ENCODE data around the gene NR6A1.
"Not testable (repeated sequence)": the region's sequence is repeated elsewhere in the genome, so short reads cannot be mapped to it uniquely, and the experiment has no call there.

The NR6A1 gene

DNA sequence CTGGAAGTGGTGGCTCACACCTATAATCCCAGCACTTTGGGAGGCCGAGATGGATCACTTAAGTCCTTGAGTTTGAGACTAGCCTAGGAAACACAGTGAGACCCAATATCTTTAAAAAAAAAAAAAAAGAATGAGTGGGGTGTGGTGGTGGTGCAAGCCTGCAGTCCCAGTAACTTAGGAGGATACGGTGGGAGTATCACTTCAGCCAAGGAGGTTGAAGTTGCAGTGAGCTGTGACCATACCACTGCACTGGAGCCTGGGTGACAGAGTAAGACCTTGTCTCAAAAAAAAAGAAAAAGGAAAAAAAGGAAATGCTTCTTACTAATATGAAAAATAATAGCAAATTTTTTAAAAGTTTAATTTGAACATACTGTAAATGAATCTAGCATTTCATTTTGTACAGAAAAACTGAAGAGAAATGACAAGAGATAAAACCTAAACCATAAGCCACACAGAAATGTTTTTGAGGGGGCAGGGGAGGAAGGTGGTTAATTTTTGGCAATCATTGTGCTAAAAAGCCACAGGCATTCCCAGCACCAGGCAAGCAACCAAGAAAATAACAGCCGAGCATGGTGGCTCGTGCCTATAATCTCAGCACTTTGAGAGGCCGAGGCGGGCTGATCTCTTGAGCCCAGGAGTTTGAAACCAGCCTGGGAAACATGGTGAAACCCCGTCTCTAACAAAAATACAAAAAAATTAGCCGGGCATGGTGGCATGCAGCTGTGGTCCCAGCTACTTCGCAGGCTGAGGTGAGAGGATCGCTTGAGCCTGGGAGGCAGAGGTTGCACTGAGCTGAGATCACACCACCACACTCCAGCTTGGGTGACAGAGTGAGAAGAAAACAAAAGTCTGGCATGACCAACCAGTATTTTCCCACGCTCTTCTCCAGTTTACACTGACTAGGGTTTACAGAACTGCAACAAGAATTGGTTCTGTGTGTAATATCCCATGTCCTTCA is 149.5 kb downstream of the NR6A1 start:
- H3K4me3 ChIP-seq (ENCODE audit: low read depth, low read length): no peak overlapping the region

DNA sequence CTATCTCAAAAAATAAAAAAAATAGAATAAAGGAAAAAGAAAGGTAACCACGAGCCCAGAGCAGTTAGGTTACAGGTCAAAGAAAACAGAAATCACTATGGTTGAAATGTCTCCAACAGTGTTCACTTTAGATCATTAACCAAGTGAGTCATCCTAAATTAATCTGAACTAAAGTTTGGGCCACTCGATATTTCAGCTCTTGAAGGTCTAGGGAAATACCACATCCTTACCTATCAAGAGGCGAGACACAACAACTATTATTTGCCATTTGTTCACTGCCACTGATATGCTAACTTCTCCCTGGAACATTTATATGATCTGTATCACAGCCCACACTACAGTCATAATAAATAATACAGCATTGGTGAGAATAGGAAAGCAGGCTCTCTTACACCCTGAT is 152.6 kb downstream of the NR6A1 start:
- no peak overlapping the region for H3K4me3 ChIP-seq (ENCODE audit: low read depth, low read length)

DNA sequence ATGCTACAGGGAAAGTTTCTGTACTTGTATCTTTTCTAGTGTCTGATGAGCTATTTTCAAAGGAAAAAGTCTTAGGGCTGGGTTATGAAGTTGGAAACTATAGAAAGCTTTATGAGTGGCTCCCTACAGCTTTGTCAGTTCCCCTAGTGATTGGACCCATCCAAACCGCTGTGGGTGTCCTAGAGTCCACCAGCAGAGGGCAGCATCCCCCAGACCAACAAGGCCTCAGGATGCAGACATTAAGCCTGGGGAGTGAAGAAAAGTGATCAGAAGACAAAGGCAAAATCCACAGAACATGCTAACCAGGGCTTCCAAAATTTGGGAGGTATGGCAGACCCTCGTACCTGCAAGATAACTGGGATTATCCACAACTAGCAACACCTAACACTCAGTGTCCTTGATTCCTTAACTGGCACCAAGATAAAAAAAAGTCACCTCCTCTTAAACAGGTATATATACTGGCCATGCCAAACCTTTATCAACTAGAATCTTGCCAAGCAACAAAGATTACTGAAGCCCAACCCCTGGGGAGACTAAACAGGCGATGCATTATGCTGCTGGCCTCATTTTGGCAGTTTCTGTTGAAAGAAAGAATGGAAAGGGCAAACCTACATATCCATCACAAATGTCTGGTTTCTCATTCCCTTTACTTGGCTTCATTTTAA is 153.5 kb downstream of the NR6A1 start:
- H3K4me3 ChIP-seq (ENCODE audit: low read depth, low read length): no peak overlapping the region

DNA sequence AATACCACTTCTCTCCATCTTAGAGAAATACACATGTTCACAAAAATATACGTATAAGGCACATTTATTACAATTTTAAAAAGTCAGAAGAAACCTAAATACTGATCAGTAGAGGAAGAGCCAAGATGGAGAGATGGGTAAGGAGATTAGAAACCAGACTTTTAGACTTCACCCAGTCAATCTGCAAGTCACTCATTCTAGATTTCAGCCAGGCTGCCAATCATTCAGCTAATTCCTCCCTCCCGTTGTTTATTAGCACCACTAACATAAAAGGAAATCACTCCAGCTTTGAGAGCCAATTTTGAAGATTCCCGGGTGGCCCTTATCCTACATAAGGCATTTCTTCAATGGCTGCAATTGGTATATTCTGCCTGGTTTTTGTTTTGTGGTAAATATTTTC is 154.2 kb downstream of the NR6A1 start:
- no peak overlapping the region for H3K4me3 ChIP-seq (ENCODE audit: low read depth, low read length)

DNA sequence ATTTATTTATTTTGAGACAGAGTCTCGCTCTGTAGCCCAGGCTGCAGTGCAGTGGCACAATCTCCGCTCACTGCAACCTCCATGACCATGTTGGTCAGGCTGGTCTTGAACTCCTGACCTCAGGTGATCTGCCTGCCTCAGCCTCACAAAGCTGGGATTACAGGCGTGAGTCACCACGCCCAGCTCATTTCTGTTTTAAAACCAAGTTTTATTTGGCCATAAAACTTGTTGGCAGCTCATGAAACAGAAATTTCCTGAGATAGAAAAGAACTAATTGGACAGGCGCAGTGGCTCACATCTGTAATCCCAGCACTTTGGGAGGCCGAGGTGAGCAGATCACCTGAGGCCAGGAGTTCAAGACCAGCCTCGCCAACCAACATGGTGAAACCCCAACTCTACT is 155.3 kb downstream of the NR6A1 start:
- not testable (repeated sequence) for H3K4me3 ChIP-seq (ENCODE audit: low read depth, low read length)

DNA sequence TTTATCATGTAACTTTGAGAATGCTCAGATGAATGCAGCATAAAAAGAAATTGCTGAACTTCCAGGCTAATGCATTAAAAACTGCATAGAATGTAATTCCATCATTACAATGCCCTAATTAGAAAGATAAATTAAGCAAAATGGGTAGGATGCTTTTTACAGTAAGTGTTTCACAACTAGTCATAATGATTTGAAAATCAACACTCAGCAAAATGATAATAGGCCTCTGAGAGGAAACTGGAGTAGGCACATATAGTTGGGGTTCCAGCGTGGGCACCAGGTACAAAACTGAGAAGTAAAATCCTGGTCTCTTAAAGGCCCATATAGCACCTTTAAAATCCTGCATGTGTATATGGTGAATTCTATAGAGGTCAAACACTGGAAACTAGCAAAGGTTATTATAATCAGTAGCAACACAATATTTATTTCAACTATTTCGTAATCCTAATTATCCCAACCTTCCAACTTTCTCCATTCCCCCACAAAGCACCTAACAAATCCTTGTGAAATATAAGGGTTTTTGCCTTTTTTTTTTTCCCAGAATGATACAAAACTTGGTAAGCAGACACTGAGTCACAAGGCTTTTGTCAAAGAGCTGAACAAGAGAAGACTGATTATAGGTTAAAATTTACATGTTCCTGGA is 155.9 kb downstream of the NR6A1 start:
- no peak overlapping the region for H3K4me3 ChIP-seq (ENCODE audit: low read depth, low read length)

DNA sequence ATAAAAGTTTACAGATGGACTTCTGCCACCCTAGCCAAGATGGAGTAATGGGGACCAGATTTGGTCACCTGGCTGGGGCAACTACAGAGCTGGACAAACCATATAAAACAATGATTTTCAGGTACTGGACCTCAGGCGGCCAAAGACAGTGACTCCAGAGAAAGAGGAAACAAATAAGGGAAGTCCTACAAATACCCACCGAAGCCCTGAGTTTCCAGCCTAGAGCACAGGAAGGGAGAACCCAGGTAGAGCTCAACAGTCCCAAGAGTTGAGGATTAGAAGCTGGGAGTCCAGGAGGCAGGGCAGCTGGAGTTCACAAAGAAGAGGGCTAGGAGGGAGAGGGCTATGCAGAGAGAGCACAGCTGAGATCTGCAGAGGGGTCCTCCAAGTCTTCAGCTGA is 157.3 kb downstream of the NR6A1 start:
- no peak overlapping the region for H3K4me3 ChIP-seq (ENCODE audit: low read depth, low read length)

DNA sequence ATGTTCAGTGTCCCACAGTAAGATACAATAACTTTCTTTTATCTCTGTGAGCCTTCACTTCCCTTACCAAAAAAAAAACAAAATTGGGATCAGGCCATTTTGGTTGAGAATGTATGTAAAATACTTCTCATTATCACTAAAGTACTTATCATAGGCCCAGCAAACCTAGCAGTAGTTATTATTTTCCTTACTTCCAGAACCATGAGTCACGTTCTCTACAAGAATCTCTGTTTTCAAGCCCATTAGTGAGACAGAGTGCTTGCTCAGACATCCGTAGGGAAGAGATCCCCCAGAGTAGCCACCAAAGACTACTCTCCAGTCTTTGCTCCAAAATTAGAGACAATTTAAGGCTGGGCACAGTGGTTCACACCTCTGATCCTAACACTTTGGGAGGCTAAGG is 160.0 kb downstream of the NR6A1 start:
- no peak overlapping the region for H3K4me3 ChIP-seq (ENCODE audit: low read depth, low read length)

DNA sequence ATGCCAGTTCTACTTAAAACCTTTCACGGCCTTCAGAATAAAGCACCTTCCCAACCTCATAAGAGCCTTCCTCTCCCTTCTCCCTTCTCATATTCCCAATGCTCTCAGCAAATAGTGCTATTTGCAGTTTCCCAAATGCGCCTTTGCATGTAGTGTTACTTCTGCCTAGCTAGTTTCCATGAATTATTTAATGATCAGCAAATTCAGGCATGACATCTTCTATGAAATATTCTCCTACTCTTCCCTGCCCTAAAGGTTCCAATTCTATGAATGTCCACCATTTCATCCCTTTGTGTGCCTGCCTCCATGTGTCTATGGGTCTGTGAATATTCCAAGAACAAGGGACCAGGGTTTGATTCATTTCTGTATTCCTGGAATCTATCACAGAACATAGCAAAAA is 165.1 kb downstream of the NR6A1 start:
- no peak overlapping the region for H3K4me3 ChIP-seq (ENCODE audit: low read depth, low read length)

DNA sequence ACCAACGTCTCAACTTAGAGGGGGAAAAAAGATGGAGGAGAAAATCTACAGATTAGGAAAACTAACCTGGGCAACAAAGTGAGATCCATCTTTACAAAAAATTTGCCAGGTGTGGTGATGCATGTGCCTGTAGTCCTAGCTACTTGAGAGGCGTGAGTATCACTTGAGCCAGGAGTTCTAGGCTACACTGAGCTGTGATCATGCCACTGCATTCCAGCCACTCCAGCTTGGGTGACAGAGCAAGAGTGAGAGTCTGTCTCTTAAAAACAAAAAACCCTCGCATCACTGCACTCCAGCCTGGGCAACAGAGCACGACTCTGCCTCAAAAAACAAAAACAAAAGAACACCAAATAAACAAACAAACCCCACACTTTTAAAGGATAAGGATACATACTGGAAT is 165.9 kb downstream of the NR6A1 start:
- no peak overlapping the region for H3K4me3 ChIP-seq (ENCODE audit: low read depth, low read length)

DNA sequence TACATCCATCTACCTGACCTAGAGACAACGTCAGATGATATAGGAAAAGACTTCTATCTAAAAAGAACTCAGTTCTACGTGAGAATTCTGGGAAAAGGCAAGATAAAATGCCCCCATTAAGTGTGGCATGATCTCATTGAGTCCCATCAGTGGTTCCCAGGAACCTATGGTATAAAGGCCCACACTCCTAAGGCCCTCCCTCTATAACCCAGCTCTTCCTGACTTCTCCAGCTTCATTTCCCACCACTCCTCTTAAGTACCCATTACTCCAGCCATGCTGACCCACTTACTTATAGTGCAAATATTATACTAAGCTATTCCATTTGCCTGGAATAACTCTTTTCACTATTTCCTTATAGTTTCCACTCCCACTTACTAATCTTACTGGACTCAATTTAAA is 168.5 kb downstream of the NR6A1 start:
- H3K4me3 ChIP-seq (ENCODE audit: low read depth, low read length): no peak overlapping the region

DNA sequence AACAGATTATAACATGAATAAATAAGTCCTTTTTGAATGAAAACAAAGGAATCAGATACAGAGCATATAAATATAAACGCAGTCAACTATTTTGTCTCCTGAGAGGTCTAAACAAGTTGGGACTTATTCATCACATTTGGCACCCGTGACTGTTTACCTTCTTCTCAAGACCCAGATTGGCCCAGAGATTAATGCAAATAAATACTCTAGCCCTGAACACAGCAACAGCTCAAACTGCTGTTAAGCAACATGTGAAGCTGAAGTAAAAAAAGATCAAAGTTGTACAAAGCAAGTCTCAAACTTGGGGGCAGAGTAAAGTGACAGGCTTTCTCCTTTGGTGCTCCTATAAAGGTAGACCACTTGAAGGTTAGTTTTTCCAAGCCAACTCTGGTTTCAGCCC is 168.9 kb downstream of the NR6A1 start:
- no peak overlapping the region for H3K4me3 ChIP-seq (ENCODE audit: low read depth, low read length)

DNA sequence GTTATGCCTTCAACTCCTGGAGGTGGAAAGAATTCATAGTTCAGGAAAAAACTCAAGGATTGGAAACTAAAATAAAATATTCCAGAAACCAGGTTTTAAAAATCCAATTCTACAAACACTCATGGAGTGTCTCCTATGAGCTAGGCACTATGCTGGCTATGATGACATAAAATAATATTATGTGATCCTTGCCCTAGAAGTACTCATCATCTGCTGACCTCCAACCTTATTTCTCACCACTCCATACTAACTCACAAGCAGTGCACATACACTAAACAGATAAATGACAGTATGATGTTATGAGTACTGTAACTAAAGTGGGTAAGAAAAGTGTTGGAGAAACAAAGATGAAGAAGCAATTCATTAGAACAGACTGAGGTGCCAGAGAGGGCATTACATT is 170.7 kb downstream of the NR6A1 start:
- no peak overlapping the region for H3K4me3 ChIP-seq (ENCODE audit: low read depth, low read length)

DNA sequence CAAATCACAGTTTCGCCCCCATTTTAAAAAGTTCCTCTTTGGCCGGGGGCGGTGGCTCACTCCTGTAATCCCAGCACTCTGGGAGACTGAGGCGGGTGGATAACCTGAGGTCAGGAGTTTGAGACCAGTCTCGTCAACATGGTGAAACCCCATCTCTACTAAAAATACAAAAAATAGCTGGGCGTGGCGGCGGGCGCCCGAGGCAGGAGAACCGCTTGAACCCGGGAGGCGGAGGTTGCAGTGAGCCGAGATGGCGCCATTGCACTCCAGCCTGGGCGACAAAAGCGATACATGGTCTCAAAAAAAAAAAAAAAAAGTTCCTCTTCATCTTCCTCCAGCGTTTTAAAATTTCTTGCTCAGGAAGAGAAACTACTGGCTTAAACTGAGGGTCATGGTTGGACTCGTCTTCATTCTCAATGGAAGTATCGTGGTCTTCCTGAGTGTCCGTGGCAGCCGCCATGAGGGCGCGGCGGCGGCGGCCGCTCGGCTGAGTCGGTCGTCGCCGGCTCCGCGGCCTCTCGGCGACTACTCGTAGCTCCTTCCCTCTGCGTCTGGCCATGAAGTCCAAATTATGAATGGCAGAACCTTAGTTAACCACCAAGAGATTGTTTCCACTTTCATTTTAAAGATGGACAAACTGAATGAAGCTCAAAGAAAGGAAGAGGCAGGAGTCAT is 171.9 kb downstream of the NR6A1 start:
- no peak overlapping the region for H3K4me3 ChIP-seq (ENCODE audit: low read depth, low read length)

DNA sequence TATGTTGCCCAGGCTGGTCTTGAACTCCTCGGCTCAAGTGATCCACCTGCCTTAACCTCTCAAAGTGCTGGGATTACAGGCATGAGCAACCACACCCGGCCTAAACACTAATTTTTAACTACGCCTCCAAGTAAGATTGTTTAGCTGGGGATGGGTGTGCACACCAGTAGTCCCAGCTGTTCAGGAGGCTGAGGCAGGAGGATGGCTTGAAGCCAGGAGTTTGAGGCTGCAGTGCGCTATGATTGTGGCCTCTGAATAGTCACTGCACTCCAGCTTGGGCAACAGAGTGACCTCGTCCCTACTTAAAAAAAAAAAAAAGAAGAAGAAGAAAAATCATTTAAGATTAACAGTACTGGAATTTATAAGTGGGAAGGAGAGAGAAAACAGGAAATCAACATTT is 173.1 kb downstream of the NR6A1 start:
- no peak overlapping the region for H3K4me3 ChIP-seq (ENCODE audit: low read depth, low read length)

DNA sequence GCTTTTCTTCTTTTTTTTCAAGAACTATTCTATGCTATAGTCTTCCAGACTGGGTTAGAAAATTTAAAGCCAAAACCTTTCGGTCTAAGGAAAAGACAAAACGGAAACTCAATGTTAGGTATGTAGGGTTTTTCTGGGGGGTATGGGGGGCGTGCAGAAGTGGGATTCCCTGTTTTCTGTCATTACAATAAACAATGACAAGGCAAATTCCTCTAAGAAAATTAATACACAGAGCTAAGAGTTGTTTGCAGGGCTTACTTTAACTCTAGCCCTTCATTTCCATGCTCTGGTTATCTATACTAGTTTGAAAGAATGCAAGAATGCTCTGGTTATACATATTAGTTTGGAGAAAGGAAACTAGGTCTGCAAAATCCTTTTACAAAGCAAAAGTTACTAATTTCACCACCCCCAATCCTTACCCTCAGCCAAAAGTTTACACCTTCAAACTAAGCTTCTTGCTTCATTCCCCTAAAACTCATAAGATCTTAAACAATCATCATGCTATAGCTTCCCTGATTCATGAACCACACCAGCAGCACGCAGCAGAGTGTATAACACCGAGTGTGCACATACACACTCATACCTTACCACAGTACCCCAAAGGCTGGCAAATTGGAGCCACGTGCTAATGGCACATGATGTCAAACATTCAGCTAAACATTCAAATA is 174.8 kb downstream of the NR6A1 start:
- no peak overlapping the region for H3K4me3 ChIP-seq (ENCODE audit: low read depth, low read length)

DNA sequence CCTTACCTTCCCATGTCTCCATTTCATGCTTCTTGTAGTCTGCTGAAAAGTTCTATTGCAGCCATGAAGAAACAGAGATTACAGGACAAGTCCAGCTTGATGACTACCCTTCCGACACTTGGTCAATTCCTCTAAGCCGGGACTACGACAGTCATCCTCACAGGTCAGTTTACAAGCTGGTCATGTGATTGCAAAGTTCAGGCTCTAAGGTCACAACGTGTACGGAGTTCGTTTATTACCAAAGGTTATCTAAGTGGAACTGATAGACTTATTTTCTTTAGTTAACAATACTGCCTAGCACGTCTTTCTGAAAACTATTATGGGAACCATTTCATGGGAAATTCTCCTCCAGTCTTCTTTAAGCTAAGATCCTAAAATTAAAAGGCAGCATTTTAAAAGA is 175.4 kb downstream of the NR6A1 start:
- no peak overlapping the region for H3K4me3 ChIP-seq (ENCODE audit: low read depth, low read length)

DNA sequence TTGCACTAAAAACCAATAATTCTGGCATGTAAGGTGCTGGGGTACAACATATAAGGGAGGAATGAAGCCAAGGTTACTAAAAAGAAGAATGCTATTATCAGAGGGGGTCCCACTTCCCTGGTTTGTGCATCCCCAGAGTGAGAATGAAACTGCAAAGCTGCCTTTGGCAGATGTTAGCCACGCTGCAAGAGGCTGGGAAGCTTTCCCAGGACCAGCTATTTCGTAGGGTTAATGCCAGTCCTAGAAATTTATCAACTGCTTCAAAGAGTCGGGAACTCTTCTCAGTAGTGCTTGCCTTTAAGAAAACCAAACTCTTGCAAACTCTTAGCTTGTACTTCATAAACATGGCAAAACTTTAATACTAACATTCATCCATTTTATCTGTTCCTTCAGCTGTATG is 176.4 kb downstream of the NR6A1 start:
- H3K4me3 ChIP-seq (ENCODE audit: low read depth, low read length): no peak overlapping the region

DNA sequence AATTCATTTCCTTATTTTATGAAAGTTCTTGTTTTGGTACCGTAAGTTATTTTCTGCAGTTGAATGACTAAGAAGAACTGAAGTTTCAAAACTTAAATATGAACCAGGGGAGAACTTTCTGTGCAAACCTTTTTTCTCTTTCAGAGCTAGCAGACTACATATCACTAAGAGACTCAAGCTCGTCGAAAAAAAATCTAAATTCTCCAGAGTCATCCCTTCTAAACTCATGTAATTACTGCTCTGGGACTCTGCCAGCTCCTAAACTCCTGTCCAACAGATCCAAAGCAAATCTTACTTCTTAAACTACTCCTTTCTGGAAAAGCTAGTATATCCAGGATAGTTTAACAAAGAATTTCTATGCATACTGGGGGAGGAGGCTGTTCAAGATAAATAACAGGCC is 176.9 kb downstream of the NR6A1 start:
- no peak overlapping the region for H3K4me3 ChIP-seq (ENCODE audit: low read depth, low read length)

DNA sequence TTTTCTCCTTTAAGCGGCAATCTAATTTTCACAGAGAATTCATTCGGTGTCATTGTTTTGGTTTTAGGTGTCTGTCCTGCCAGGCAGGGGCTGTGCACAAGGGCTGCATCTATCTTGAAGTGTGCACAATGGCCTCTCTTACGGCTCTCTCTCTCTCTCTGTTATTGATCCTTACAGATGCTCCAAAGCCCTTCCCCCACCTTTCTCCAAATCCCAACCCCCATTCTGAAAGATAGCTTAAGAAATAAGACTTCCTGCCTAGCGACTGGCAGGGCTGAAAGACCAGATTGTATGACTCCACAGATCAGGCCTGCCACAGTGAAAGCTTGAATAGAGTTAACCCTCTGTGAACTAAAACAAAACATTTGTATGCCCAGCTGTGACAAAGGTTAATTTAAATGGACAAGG is 177.5 kb downstream of the NR6A1 start:
- H3K4me3 ChIP-seq (ENCODE audit: low read depth, low read length): no peak overlapping the region

DNA sequence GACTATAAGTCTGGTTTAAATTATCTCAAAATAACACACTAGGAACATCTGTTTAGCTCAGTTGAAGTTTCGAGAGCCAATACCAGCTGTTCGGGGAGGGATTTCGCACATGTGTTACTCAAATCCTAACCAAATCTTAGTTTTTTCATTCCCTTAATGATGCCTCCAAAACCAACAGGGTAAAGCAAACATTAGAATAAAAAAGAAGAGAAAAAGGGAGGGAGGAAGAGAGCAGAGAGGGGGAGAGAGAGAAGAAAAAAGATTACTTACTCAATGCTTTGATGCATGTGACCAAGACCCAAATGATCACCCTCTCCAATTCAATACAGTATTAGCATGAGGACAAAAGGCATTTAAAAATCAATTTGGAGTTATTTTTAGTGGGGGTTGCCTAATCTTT is 177.9 kb downstream of the NR6A1 start:
- no peak overlapping the region for H3K4me3 ChIP-seq (ENCODE audit: low read depth, low read length)

Data from iPS-11a (cell line).